BE2C (cell line): ENCODE results near the gene TRIOBP.

Source experiments
- DNase-seq: peaks from one replicate; pipeline ENCODE4 v3.0.0-alpha.2; 2020
- H3K27me3 ChIP-seq: fragments of 250-450 bp; sonication (Bioruptor Pico); 2 replicates; pipeline ENCODE4 v1.5.1; 2020; ENCODE audit warnings: mild to moderate bottlenecking
- H3K36me3 ChIP-seq: fragments of 250-450 bp; sonication (Bioruptor Pico); 2 replicates; pipeline ENCODE4 v1.5.1; 2020; ENCODE audit warnings: mild to moderate bottlenecking
- H3K4me1 ChIP-seq: fragments of 250-450 bp; sonication (Bioruptor Pico); 2 replicates; pipeline ENCODE4 v1.5.1; 2020
- H3K4me3 ChIP-seq: 2 replicates; pipeline ENCODE4 v1.5.1; 2011; ENCODE audit warnings: low read depth, low read length
- H3K9me3 ChIP-seq: fragments of 250-450 bp; sonication (Bioruptor Pico); 2 replicates; pipeline ENCODE4 v1.5.1; 2020
- CTCF ChIP-seq: IDR thresholded peaks from 2 replicates; pipeline ENCODE4 v1.5.1; 2012; ENCODE audit warnings: mild to moderate bottlenecking, low read depth, low read length

Gene TRIOBP

DNA sequence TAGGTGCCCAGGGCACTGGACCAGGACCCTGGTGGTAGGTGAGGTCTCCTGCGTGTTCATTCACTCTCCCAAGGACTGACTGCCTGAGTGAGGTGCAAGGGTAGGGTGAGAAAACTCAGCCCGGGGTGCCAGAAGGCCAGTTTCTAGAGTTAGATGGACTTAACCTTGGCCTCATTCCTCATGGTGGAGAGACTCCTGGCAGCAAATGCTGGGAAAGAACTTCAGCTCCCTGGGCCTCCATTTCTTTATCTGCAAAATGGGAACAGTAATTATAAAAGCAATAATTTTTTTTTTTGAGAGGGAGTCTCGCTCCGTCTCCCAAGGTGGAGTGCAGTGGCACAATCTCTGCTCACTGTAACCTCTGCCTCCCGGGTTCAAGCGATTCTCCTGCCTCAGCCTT lies 47.7 kb downstream of the TRIOBP start:
- Histone ChIP-seq H3K27me3 (no peaks in the 10 kb centered on the region), H3K4me1 (peaks cover 23% of the 10 kb centered on the region), H3K4me3 (no peak overlapping the region), H3K9me3 (no peaks in the 10 kb centered on the region), H3K36me3 (peaks cover 5% of the 10 kb centered on the region; the same call in 1 of the 2 replicates)
- peak; percentile 9; the same call in 1 of the 2 replicates for TF ChIP-seq CTCF
- no peak for DNase-seq

GRCh38 chr22:37745548-37746365 lies 48.9 kb downstream of the TRIOBP start:
- peak; percentile 93 for DNase-seq
- TF ChIP-seq CTCF, result no peak
- peaks cover 25% of the 10 kb centered on the region for H3K4me1 ChIP-seq
- H3K4me3 ChIP-seq, result peak overlapping the region; percentile 86
- peaks cover 5% of the 10 kb centered on the region; the same call in 1 of the 2 replicates for H3K36me3 ChIP-seq
- no peaks in the 10 kb centered on the region for H3K27me3 ChIP-seq
- H3K9me3 ChIP-seq, result no peaks in the 10 kb centered on the region

DNA sequence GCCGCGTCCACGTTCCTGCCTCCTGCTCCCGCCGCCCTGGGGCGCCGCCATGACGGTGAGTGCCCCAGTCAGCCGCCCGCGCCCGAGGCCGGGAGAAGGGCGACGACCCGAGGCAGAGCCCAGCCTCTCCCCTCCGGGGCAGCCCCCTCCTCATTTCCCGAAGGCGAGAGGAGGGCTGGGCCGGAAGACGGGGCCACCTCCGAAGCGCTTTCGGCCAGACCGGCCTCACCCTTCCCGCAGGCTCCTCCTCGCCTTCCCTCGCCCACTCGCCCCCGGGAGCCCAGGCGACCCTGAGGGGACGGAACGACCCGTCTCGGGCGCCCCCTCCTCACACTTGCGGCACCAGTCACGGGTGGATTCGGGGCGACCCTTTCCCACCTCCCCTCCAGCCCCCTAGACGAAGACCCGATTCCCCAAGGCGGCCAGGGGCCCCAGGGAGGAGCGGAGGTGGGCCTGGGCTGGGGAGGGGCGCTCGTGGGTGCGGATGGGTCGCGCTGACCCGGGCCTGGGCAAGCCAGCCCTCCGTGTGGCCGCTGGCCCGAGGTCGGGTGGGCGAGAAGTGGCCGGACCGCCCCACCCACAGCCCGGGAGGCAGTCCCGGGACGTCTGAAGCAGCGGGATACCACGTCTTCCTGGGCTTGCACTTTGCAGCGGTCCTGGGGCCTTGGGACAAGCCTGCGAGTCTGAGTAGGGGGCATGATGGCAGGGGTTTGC lies 49.7 kb downstream of the TRIOBP start:
- H3K4me3 ChIP-seq, result peak overlapping the region; percentile 86
- no peak for TF ChIP-seq CTCF
- DNase-seq, result no peak
- no peaks in the 10 kb centered on the region for H3K27me3 ChIP-seq
- H3K36me3 ChIP-seq, result peaks cover 5% of the 10 kb centered on the region; the same call in 1 of the 2 replicates
- H3K9me3 ChIP-seq, result no peaks in the 10 kb centered on the region
- H3K4me1 ChIP-seq, result peaks cover 30% of the 10 kb centered on the region

GRCh38 chr22:37747080-37747714 lies 50.3 kb downstream of the TRIOBP start:
- H3K9me3 ChIP-seq, result no peaks in the 10 kb centered on the region
- DNase-seq, result no peak
- H3K4me1 ChIP-seq, result peaks cover 33% of the 10 kb centered on the region
- TF ChIP-seq CTCF, result no peak
- peak overlapping the region; percentile 86 for H3K4me3 ChIP-seq
- H3K36me3 ChIP-seq, result peaks cover 5% of the 10 kb centered on the region; the same call in 1 of the 2 replicates
- H3K27me3 ChIP-seq, result no peaks in the 10 kb centered on the region

GRCh38 chr22:37747715-37748100 lies 50.9 kb downstream of the TRIOBP start:
- no peak for TF ChIP-seq CTCF
- Histone ChIP-seq H3K4me1 (peaks cover 38% of the 10 kb centered on the region), H3K9me3 (no peaks in the 10 kb centered on the region), H3K36me3 (peaks cover 5% of the 10 kb centered on the region; the same call in 1 of the 2 replicates), H3K27me3 (no peaks in the 10 kb centered on the region), H3K4me3 (peak overlapping the region; percentile 86; the same call in 1 of the 2 replicates)
- no peak for DNase-seq
